ENCODE results near the gene COL6A3. TPM values are rescaled to one million over a fixed set of nuclear protein-coding genes. Genes with fewer than 3 reads are reported as not detected.

COL6A3 gene
- polyA plus RNA-seq, 1 of the 3 experiments (the other 2 are of a cell fraction) = 18.5 TPM

DNA sequence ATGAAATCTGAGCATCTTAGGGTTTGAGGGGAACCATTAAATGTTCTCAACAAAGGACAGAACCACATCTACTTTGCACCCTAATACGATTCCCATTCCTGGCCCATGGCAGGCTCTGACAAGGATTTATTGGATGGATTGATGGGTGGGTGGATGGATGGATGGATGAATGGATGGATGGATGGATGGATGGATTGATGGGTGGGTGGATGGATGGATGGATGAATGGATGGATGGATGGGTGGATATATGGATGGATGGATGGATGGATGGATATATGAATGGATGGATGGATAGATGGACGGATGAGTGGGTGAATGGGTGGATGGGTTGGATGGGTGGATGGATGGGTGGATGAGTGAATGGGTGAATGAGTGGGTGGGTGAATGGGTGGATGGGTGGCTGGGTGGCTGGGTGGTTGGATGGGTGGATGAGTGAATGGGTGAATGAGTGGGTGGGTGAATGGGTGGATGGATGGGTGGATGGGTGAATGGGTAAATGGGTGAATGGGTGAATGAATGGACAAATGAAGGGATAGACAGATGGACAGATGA is 43.5 kb upstream of the COL6A3 start:
- Histone ChIP-seq H2AFZ (ENCODE audit: low read depth) (no peak overlapping the region), H3K79me2 (ENCODE audit: insufficient read depth) (no peaks in the 10 kb centered on the region), H3K4me1 (ENCODE audit: control insufficient read depth in 1 of 2, insufficient read depth in 2 of 2, low read depth in 1 of 2, low read length in 1 of 2) (peaks cover 0 to 4% of the 10 kb centered on the region in 2 experiments; a peak in 1 of 4 replicates), H3K27ac (ENCODE audit: low read depth in 2 of 2, low read length in 1 of 2) (peak overlapping the region in 1 of 2 experiments; percentile 41; a peak in 1 of 4 replicates), H4K20me1 (ENCODE audit: insufficient read depth) (no peaks in the 10 kb centered on the region), H3F3A (replicated peaks; ENCODE audit: insufficient read depth) (peaks cover 5% of the 10 kb centered on the region), H3K36me3 (replicated peaks in 1 of 2; ENCODE audit: control insufficient read depth in 1 of 2, insufficient read depth in 2 of 2, low read length in 1 of 2) (no peaks in the 10 kb centered on the region), H3K9ac (no peak overlapping the region), H3K4me2 (no peak overlapping the region), H3K27me3 (ENCODE audit: insufficient read depth) (no peaks in the 10 kb centered on the region), H3K9me2 (no peaks in the 10 kb centered on the region), H3K4me3 (ENCODE audit: low read depth in 2 of 2, low read length in 1 of 2) (no peak overlapping the region), H3K9me3 (no peaks in the 10 kb centered on the region)
- TF ChIP-seq JUND (IDR thresholded peaks at IDR 0.05) (no peak), EZH2phosphoT487 (IDR thresholded peaks at IDR 0.05; ENCODE audit: borderline replicate concordance, low read depth) (no peak), RCOR1 (IDR thresholded peaks at IDR 0.05; ENCODE audit: low read length) (no peak), RXRA (IDR thresholded peaks at IDR 0.05; ENCODE audit: borderline replicate concordance, low read depth) (no peak), USF2 (IDR thresholded peaks at IDR 0.05; ENCODE audit: borderline replicate concordance, low read depth, low read length) (no peak), MEF2A (IDR thresholded peaks at IDR 0.05; ENCODE audit: borderline replicate concordance, low read depth) (no peak), RFX5 (IDR thresholded peaks at IDR 0.05; ENCODE audit: low read length) (no peak), YY1 (IDR thresholded peaks at IDR 0.05; ENCODE audit: low read depth) (no peak), EP300 (IDR thresholded peaks at IDR 0.05; ENCODE audit: borderline replicate concordance in 1 of 2, low read depth in 1 of 2, low read length in 1 of 2) (no peak), ELF1 (IDR thresholded peaks at IDR 0.05) (no peak), RAD21 (IDR thresholded peaks at IDR 0.05; ENCODE audit: low read length) (no peak), REST (IDR thresholded peaks at IDR 0.05; ENCODE audit: low read depth, low read length) (no peak)
- TF ChIP-seq, protein P1, sequence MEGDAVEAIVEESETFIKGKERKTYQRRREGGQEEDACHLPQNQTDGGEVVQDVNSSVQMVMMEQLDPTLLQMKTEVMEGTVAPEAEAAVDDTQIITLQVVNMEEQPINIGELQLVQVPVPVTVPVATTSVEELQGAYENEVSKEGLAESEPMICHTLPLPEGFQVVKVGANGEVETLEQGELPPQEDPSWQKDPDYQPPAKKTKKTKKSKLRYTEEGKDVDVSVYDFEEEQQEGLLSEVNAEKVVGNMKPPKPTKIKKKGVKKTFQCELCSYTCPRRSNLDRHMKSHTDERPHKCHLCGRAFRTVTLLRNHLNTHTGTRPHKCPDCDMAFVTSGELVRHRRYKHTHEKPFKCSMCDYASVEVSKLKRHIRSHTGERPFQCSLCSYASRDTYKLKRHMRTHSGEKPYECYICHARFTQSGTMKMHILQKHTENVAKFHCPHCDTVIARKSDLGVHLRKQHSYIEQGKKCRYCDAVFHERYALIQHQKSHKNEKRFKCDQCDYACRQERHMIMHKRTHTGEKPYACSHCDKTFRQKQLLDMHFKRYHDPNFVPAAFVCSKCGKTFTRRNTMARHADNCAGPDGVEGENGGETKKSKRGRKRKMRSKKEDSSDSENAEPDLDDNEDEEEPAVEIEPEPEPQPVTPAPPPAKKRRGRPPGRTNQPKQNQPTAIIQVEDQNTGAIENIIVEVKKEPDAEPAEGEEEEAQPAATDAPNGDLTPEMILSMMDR (IDR thresholded peaks at IDR 0.05) = no peak
- CTCF ChIA-PET = interaction anchor here (1.1 kb wide), 1 partner anchor 36 kb away, joined by 4 read pairs; no protein-coding TSS in a partner anchor
- 74% methylated on average over 2 of the region's 2 CpGs for WGBS (ENCODE audit: low lambda C conversion rate)
- DNase-seq = no peak
- POLR2A ChIA-PET = no interaction called here

Measured in SK-N-SH (cell line).